Activated CD8-positive, alpha-beta memory T cell treated with anti-CD3 and anti-CD28 coated beads for 48 hours (primary cell): Measurements from ENCODE around the gene PPRC1.

ENCODE experiments used
- DNase-seq, 3 experiments: peaks; one replicate each; pipeline ENCODE4 v3.0.0-alpha.2; 2020; ENCODE audit warnings: low read depth in 2 of 3, low spot score in 2 of 3

PPRC1 gene

GRCh38 chr10:102116656-102117055 lies 16.2 kb upstream of the PPRC1 start:
- no peak for DNase-seq

DNA sequence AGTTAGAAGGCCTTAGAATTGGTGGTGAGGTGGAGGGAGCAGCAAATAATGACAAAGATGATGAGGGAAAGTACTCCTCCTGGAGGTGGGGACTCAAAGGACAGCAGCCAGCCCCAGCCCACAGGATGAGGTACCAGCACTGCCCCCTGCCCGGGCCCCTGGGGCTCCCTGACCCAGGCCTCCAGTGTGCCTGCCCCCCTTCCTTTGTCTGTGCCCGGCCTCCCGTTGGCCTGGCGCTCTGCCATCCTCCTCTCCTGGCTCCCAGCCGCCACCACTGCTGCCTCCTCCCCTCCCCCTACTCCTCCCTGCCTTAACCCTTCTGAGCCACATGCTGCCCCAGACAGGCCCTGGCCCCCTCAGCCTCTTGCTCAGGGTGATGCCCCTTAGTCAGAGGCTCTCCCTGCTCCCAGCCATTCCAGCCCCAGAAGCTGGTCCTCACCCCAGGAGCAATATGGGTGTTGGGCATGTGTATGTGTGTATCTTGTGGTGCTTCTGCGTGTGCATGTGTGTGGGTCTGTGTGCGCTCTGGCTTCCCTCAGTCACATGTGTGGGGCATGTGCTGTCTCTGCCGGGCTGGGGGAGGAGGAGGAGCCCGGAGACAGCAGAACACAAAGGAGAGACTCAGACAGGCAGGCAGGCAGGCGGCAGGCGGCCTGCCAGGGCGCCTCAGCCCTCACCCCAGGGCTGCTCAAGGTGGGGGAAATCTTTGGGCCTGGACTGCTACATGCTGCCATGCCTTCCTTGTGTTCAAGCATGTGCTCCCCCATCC lies 15.3 kb upstream of the PPRC1 start:
- DNase-seq = peak in 1 of 3 experiments; percentile 39

- no peak for DNase-seq
Measured at GRCh38 chr10:102118867-102119266, 14.0 kb upstream of the PPRC1 start.

- DNase-seq = peak in 2 of 3 experiments; percentile 19 to 39
Measured at GRCh38 chr10:102119417-102120141, 13.3 kb upstream of the PPRC1 start.

GRCh38 chr10:102120142-102120990 lies 12.5 kb upstream of the PPRC1 start, which contains the start of gene LDB1:
Gene LDB1, minus strand, starts transcription at chr10:102120368. Its CDS starts 258 bp downstream, at chr10:102120110.
- peak; percentile 36 to 58 (median 57) for DNase-seq

- no peak for DNase-seq
Measured at GRCh38 chr10:102120991-102121738, 11.7 kb upstream of the PPRC1 start.

- no peak for DNase-seq
Measured at GRCh38 chr10:102121739-102122372, 11.0 kb upstream of the PPRC1 start.

DNA sequence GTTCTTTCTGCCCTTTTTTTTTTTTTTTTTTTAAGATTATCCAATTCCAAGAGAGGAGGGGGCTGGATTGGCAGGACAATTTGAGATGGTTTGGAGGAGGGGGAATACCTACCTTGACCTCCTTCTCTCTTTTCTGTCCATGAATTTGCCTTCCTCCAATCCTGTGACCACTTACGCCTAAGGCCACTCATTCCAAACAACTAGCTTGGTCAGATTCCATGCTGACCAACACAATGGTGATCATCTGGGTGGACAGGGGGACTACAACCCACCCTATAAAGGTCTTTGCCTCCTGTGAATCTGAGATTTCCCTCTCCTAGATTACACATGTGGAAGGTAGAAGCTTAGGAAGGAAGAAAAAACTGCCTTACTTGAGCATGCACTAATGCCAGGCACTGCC lies 10.4 kb upstream of the PPRC1 start:
- DNase-seq = no peak

- no peak for DNase-seq
Measured at GRCh38 chr10:102123223-102123622, 9.6 kb upstream of the PPRC1 start.

- DNase-seq = no peak
Measured at GRCh38 chr10:102131286-102132170, 1.3 kb upstream of the PPRC1 start.

GRCh38 chr10:102132193-102132562 lies 662 bp upstream of the PPRC1 start:
- DNase-seq = no peak

DNA sequence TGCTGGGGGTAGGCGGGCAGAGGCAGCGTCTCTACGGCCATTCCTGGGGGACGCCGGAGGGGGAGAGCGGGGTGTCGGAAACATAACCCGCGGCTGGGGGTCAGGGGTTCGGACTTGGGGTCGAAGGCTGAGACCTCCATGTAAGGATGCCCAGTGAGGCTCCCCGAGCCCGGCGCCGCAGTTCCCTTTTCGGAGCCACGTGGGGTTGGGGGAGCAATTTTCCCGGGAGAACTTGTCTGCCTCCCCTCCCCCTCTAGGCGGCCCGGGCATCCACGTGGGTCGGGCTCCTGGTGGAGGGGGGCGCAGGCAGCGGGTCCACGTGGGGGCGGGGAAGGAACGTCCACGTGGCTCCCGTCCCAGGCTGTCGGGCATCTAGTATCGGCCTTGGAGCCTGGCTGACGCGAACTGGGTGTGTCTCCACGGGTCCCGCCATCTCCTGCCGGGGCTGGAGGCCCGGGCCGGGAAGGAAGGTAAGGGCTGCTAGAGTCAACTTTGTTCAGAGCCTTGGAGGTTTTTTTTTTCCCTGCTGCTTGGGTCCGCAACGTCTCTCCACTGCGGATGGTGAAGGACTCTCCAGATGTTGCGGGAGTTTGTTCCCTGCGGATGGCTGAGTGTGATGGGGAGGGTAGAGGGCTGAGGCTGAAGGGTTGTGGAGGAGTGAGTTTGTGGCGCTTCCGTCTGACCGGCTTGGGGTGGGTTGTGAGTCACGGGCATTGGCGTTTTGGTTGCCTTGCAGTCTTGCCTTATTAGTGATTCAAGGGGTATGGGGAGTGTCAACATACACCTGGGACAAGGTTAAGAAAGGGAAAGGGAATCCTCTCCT lies 744 bp downstream of the PPRC1 start:
- peak in 2 of 3 experiments; percentile 48 to 60 for DNase-seq

GRCh38 chr10:102134416-102134815 lies 1.6 kb downstream of the PPRC1 start:
- no peak for DNase-seq

GRCh38 chr10:102135956-102136526 lies 3.2 kb downstream of the PPRC1 start:
- DNase-seq = no peak

- DNase-seq = no peak
Measured at GRCh38 chr10:102139281-102140110, 6.7 kb downstream of the PPRC1 start.

- DNase-seq = no peak
Measured at GRCh38 chr10:102140218-102140617, 7.4 kb downstream of the PPRC1 start.

DNA sequence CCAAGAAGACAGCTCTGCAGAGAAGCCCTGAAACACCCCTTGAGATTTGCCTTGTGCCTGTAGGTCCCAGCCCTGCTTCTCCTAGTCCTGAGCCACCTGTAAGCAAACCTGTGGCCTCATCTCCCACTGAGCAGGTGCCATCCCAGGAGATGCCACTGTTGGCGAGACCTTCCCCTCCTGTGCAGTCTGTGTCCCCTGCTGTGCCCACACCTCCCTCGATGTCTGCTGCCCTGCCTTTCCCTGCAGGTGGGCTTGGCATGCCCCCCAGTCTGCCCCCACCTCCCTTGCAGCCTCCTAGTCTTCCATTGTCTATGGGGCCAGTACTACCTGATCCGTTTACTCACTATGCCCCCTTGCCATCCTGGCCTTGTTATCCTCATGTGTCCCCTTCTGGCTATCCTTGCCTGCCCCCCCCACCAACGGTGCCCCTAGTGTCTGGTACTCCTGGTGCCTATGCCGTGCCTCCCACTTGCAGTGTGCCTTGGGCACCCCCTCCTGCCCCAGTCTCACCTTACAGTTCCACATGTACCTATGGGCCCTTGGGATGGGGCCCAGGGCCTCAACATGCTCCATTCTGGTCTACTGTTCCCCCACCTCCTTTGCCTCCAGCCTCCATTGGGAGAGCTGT lies 8.2 kb downstream of the PPRC1 start:
- no peak for DNase-seq
